Measurements from ENCODE around the gene SPATA13. TPM values are rescaled to one million over a fixed set of nuclear protein-coding genes. Genes with fewer than 3 reads are reported as not detected.

SPATA13 gene
- total RNA-seq, 4 donors from 2014 or later, result 8.1 to 17.0 (median 10.7) TPM

DNA sequence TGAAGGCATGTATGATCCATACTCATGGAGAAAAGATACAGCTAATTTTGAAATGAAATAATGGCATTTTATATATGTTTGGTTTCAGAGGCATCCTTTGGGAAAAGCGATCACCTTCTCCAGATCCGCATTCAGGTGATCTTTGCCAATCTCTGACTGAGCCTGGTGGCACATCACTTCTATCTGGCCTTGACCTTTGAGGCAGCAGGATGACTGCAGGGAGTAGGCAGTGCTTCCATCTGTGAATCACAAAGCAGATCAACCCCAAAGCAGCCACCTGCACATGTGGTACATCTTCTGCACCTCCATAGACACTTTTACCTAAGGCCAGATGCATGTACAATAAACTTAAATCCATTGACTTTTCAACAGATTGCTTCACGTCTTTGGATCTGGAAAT is 53.4 kb downstream of the SPATA13 start:
- TF ChIP-seq, protein P1, sequence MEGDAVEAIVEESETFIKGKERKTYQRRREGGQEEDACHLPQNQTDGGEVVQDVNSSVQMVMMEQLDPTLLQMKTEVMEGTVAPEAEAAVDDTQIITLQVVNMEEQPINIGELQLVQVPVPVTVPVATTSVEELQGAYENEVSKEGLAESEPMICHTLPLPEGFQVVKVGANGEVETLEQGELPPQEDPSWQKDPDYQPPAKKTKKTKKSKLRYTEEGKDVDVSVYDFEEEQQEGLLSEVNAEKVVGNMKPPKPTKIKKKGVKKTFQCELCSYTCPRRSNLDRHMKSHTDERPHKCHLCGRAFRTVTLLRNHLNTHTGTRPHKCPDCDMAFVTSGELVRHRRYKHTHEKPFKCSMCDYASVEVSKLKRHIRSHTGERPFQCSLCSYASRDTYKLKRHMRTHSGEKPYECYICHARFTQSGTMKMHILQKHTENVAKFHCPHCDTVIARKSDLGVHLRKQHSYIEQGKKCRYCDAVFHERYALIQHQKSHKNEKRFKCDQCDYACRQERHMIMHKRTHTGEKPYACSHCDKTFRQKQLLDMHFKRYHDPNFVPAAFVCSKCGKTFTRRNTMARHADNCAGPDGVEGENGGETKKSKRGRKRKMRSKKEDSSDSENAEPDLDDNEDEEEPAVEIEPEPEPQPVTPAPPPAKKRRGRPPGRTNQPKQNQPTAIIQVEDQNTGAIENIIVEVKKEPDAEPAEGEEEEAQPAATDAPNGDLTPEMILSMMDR (IDR thresholded peaks at IDR 0.05; ENCODE audit: low read depth), result no peak

DNA sequence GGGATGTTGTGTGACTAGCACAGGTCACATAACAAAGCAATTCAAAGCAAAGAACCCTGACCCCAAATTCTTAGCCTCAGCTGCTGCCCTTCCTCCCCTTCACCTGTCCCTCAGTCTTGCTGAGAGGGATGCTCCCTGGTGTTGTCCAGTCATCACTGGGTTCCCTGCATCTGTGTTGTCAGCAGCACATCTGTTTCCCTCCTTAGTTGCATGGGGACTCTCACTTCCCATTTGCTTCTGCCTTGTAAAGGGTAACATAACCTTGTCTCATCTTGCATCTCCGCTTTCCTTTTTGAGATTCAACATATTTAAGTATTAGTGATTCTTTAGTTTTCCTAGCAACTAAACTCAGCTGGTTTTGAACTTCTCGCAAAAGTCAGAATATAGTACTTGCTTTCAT is 54.0 kb downstream of the SPATA13 start:
- TF ChIP-seq, protein P1 (IDR thresholded peaks at IDR 0.05; ENCODE audit: low read depth), result no peak

DNA sequence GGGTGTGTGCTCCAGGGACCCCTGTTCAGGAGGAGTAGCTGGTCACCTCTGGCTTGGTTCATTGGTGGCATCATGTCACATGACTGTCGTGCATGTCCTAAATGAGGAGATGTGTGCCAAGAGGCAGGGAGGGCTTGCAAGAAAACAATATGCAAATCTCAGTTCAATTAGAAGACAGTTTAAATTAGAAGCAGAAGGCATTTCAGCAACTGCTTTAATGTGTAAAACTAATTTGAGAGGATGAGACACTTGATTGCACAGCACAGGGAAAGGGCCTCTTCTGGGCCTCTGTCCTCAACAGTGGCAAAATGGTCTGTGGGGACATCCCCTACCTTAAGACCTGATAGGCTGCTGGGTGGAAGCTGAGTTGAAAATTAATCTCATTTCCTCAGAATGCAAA is 54.6 kb downstream of the SPATA13 start:
- TF ChIP-seq, protein P1 (IDR thresholded peaks at IDR 0.05; ENCODE audit: low read depth), result no peak

DNA sequence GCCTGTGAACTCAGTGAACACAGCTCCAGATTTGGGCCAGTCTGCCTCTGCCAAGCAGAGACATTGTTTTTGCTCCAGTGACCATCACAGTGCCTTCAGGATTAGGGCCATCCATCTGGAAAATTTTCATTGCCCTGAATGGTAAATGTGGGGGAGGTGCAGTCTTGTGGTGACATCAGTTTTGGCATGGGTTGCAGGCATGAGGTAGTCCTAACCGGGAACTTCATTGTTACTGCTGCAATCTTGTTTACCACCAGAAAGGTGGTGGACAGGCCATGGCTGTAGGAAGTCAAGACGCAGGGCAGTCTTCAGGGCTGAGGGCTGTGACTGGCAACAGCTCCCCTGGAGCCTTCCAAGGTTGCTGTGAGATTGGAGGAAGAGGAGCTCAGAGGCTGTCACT is 55.2 kb downstream of the SPATA13 start:
- TF ChIP-seq, protein P1 (IDR thresholded peaks at IDR 0.05; ENCODE audit: low read depth), result no peak

DNA sequence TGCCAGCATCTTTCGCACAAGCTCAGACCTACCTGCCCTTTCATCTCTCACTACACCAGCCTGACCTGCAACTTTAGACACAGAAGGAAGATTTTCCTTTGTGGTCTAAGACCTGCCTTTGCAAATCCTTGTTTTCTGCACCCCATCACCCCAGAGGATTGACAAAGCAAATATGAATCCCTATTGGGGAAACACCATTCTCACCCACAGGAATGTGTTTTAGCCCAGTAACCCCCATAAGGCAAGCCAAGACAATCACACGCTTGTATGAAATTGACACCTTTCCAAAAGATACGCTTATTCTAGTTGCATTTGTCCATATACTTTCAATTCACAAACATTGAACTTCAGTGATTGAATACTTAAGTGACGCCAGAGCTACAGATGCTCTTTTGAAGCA is 55.7 kb downstream of the SPATA13 start:
- TF ChIP-seq, protein P1 (IDR thresholded peaks at IDR 0.05; ENCODE audit: low read depth), result no peak

DNA sequence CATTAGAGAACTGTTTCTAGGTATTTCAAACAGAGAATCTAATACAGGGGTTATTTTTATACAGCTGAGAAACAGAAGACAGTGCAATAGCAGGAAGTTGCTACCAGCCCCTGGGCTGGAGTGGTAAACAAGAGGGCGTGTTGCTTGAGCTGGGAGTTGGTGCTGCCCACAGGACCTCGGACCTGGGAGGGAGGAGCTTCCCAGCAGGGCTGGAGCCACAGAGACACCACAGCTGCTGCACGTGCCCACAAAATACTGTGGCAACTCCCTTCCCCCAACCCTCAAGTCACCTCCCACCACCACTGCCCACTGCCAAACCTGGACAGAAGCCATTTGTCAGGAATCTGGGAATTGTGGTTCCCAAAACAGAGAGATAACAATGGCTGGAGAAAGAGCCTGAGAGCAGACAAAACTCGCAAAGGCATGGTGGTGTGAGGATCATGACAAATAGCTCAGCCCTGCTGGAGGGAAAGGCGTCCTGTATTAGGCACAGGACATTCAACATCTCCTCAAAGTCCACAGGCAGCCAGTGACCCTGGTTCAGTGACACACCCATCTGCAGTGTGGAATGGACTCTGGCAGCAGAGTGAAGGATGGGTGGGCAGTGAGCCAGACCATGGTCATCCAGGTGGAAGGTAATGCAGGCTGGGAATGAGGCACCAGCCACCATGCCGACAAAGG is 57.2 kb downstream of the SPATA13 start:
- TF ChIP-seq, protein P1 (IDR thresholded peaks at IDR 0.05; ENCODE audit: low read depth), result no peak

DNA sequence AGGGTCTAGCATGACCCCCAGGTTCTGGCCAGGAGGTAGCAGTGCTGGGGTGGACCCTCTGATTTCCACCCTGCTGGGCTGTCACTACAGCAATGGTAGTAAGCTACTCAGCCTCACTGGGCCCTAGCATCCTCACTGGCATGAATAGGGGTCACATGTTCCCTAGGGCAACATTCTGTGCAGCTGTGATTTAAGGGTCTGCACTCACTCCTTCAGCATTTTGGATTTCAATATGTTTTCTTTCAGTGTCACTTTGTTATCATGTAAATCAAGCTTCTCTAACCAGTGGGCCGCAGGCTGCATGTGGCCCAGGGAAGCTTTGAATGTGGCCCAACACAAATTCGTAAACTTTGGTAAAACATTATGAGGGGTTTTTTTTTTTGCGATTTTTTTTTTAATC is 57.8 kb downstream of the SPATA13 start:
- TF ChIP-seq, protein P1 (IDR thresholded peaks at IDR 0.05; ENCODE audit: low read depth), result no peak
